DMS53 treated with DMSO at 0.1 percent for 48 hours (cell line): ENCODE results near the gene TBC1D2B.
A peak's percentile ranks its signal among the peaks of the same experiment; 100 is the strongest.

Experiments
- DNase-seq: peaks from one replicate; lab custom pipeline; 2025; ENCODE audit not compliant: unreplicated experiment; lab: John Stamatoyannopoulos, UW

The TBC1D2B gene

DNA sequence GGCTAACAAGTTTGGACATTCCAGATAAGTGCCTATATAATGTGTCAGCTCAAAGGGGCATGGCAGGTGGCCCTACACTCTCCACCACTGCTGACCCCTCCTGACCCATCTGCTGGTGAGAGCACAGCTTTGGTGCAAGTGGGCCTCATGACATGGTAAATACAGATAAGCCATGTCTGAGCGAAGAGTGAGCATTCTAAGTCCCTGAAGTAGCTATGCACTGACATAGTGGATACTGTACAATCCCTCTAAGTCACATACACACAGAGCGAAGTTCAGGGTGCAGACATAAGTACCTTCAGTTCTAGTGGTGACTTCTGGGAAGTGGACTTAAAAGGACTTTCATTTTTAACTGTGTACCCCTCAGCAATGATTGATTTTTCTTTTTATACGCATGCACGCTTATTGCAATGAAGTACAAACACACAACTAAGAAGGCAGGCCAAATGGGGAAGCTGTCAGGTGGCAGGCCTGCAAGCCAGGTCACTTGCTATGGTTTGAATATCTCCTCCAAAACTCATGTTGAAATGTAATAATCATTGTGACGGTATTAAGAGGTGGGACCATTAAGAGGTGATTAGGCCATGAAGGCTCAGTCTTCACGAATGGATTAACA, 41.5 kb downstream of the TBC1D2B start:
- DNase-seq: no peak

GRCh38 chr15:78035321-78035751, 42.2 kb downstream of the TBC1D2B start:
- DNase-seq: no peak

- no peak for DNase-seq
Observed at GRCh38 chr15:78034495-78035191, 42.9 kb downstream of the TBC1D2B start.

GRCh38 chr15:78033864-78034263, 43.6 kb downstream of the TBC1D2B start:
- no peak for DNase-seq

- DNase-seq: no peak
Observed at GRCh38 chr15:78032671-78033070, 44.8 kb downstream of the TBC1D2B start.

- DNase-seq: no peak
Observed at GRCh38 chr15:78024883-78025282, 52.6 kb downstream of the TBC1D2B start.

DNA sequence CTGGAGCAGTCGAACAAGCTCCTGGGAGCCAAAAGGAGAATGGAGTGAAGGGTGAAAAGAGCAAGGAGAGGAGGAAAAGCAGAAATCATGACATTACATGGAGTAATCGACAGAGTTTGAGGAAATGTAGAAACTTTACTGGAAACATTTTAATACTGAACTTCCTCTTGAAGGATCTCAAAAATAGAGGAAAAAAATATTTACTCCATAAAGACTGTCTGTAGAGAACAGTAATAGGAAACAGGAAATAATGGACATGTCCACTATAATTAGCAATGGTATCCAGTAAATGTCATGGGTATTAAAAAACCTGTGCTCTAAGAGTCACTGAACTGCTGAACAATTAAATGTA, 53.0 kb downstream of the TBC1D2B start:
- DNase-seq: no peak

DNA sequence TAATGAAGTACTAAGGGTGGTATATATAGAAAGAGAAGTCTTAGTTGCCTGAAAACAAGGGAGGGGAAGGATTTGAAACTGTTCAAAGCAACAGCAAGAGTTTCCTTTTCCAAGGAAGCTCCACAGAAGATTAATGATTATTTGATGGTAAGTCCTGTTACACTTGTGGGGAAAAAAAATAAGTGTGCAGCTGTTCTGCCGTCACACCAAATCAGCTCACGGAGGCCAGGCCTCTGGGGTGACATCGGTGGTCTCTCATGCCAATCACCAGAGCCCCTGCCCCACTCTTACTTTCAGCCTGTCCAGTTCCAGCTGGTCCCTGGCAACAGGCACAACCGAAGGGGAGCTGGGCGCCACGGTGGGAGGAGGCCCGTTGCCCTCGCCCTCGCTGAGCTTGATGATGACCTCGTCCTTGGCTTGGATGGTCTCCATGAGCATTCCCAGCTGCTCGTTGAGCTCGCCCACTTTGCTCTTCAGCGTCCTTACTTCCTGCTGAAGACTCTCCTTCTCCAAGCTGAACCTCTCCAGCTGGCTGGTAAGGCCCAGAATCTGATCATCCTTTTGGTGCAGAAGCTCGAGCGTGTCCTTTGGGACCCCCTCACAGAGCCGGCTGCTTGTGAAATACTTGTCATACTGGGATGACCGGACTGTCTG, 53.5 kb downstream of the TBC1D2B start:
- DNase-seq: no peak

DNA sequence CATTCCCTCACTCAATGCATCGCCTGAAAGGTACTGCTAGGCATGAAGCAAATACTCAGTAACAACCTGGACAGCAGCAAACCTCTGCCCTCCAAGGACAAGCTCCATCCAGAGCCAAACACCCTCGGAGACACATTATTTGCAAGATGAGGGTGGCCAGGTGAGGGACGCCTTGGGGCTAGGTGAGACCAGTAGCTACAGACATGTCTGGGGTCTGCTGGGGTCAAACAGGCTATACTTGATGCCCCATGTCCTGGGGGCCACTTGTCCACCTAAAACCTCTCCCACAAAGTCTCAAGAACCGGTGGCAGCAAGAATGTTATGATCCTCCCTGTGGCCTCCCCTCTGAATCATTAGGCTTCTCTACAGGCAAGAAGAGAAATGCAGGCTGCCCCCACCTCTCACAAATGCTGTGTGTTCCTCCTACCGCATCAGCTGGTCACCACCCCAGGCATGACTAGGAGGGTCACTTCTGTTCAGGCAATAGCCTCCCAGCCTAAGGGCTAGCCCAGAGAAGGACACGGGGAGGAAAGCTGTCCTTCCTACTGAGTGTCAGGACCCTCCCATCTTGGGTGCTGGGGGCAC, 54.3 kb downstream of the TBC1D2B start:
- no peak for DNase-seq

- no peak for DNase-seq
Observed at GRCh38 chr15:78021761-78022160, 55.8 kb downstream of the TBC1D2B start.

GRCh38 chr15:78020007-78020406, 57.5 kb downstream of the TBC1D2B start:
- DNase-seq: no peak

- no peak for DNase-seq
Observed at GRCh38 chr15:78018946-78019644, 58.4 kb downstream of the TBC1D2B start.

DNA sequence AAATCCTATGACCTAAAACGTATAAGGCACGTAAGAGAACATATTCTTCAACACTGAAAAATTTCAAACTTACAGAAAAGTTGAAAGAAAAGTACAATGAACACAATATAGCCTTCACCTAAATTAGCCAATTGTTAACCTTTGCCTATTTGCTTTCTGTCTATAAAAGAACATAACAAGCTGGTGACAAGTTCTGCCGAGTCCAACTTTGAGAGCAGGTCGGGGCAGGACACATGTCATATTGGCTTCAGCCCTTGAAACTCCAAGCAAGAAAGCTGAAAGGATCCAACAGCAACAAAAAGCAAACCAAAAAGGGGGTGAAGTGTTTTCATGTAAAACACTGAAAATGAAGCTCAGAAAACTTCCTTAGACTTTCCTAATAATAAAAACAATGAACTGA, 59.1 kb downstream of the TBC1D2B start:
- DNase-seq: no peak

GRCh38 chr15:78016860-78017259, 60.7 kb downstream of the TBC1D2B start:
- DNase-seq: no peak

DNA sequence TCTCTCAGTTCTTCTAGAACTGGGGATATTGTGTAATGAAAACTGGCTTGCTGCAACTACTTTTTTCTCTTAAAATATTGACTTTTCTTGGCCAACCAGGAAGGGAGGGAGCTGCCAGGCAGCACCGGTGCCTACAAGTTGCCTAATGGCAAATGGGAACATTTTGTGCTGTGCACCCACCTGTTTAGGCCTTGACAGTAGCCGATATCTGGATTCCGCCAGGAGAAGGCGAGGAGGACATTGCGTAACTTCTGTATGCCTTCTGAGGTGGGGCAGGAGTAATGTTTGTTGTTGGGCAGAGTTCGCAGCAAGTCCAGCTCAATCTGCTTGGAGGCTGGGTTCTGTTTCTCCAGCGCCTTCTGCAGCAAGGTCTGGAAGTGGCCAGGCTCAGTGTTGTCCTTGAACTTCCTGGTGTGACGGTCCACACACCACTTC, 64.9 kb downstream of the TBC1D2B start:
- DNase-seq: no peak

DNA sequence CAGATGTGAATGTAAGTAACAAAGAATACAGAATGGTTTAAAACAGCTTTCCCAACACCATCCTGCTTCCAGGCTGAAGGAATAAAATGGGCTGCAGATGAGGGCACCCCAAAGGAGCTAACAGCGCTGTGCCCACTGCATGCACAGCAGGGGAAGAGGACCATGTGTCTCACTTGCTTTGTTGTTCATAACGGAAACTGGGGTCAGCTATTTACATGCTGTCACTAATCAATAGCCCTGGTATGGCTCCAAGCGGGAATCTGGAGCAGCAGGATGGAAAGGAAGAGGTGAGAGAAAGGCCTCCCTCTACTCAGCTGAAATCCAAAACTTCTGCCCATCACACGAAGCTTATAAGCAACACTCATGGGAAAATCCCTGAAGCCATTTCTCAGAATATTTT, 67.4 kb downstream of the TBC1D2B start:
- DNase-seq: no peak

- DNase-seq: peak; percentile 32
Observed at GRCh38 chr15:78007964-78008886, 69.3 kb downstream of the TBC1D2B start.

GRCh38 chr15:78007211-78007931, 70.1 kb downstream of the TBC1D2B start:
- DNase-seq: no peak

DNA sequence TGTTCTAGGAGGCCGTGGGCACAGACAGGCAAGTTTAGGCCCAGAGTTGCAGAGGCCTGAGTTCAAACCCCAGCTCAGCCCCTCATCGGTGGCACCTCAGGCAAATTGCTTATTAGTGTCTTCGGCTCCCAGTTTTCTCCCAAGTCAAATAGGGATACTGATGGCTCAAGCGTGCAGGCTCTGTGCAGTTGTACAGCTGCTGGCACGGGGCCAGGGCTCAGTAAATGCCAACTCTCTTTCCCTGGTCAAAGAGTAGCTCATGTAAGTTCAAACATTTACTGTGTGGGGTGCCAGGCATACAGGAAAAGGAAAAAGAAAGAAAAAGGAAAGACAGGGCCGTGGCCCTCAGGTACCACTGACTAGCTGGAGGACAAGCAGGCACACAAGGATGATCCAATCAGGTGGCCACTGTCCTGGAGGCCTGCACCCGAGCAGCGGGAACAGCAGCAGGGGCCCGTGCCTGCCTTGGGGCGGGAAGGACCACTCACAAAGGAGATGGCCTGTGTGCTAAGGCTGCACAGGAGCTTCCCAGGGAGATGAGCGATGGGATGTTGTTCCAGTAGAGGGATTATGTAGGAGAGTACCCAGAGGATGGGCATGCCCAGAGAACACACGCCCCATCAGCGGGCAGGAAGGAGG, 70.8 kb downstream of the TBC1D2B start:
- no peak for DNase-seq
